K562 (cell line): ENCODE measurements around the gene EDDM13. TPM values are rescaled to one million over a fixed set of nuclear protein-coding genes. Genes with fewer than 3 reads are reported as not detected.
A peak's percentile ranks its signal among the peaks of the same experiment; 100 is the strongest.

Experiments
- CBFA2T2 ChIP-seq: fragments of 450-650 bp; conservative IDR thresholded peaks from 2 replicates; pipeline ENCODE4 v1.6.1; 2017; ENCODE audit warnings: mild to moderate bottlenecking
- EGR1 ChIP-seq: fragments of 450-650 bp; conservative IDR thresholded peaks from 2 replicates; pipeline ENCODE4 v1.6.1; 2017; ENCODE audit warnings: mild to moderate bottlenecking
- ELF2 ChIP-seq: fragments of 250-450 bp; sonication (Bioruptor Pico); IDR thresholded peaks from 2 replicates; pipeline ENCODE4 v1.5.0; 2021; ENCODE audit warnings: mild to moderate bottlenecking
- EP400 ChIP-seq: fragments of 450-650 bp; IDR thresholded peaks from 2 replicates; pipeline ENCODE4 v1.6.1; 2017; ENCODE audit warnings: antibody characterized with exemption, mild to moderate bottlenecking, moderate library complexity
- ETS2 ChIP-seq: IDR thresholded peaks from 2 replicates; pipeline ENCODE4 v1.6.1; 2016; ENCODE audit warnings: borderline replicate concordance, missing genetic modification characterization, mild to moderate bottlenecking, moderate library complexity, missing compliant biosample characterization; ENCODE audit not compliant: poor library complexity, severe bottlenecking
- GATAD2B ChIP-seq: fragments of 450-650 bp; IDR thresholded peaks from 2 replicates; pipeline ENCODE4 v1.6.1; 2017; ENCODE audit warnings: mild to moderate bottlenecking, borderline replicate concordance
- PYGO2 ChIP-seq: fragments of 450-650 bp; IDR thresholded peaks from 2 replicates; pipeline ENCODE4 v1.6.1; 2016; ENCODE audit warnings: mild to moderate bottlenecking, missing genetic modification characterization, moderate library complexity, missing compliant biosample characterization
- RBBP5 ChIP-seq: fragments of 200-600 bp; sonication (generic); IDR thresholded peaks from 2 replicates; pipeline ENCODE4 v1.6.1; 2012; ENCODE audit warnings: borderline replicate concordance, mild to moderate bottlenecking, low read length, control low read depth, inconsistent platforms; ENCODE audit not compliant: insufficient read depth, poor library complexity, severe bottlenecking
- RBFOX2 ChIP-seq: fragments of 200-400 bp; formaldehyde crosslinking; IDR thresholded peaks from 2 replicates; pipeline ENCODE4 v1.6.1; 2017; ENCODE audit warnings: low read depth, mild to moderate bottlenecking, low read length, moderate library complexity
- SIN3B ChIP-seq: fragments of 450-650 bp; IDR thresholded peaks from 2 replicates; pipeline ENCODE4 v1.6.1; 2017; ENCODE audit warnings: low read depth, mild to moderate bottlenecking, moderate library complexity
- TAF7 ChIP-seq: fragments of 450-650 bp; IDR thresholded peaks from 2 replicates; pipeline ENCODE4 v1.6.1; 2016; ENCODE audit warnings: missing genetic modification characterization, missing compliant biosample characterization
- TRIM28 ChIP-seq: fragments of 450-650 bp; IDR thresholded peaks from 2 replicates; pipeline ENCODE4 v1.6.1; 2017
- ZBTB11 ChIP-seq, 3 experiments: fragments of 200-800 bp in 1 of 3; fragments of 250-450 bp in 1 of 3; fragments of 450-650 bp in 1 of 3; sonication (Bioruptor Pico) in 1 of 3; sonication (Bioruptor generic) in 1 of 3; formaldehyde crosslinking in 1 of 3; IDR thresholded peaks; 2 replicates each; pipeline versions ENCODE4 v1.6.1 to v1.8.0; 2016 to 2022; ENCODE audit warnings: mild to moderate bottlenecking in 2 of 3, missing genetic modification characterization in 2 of 3, missing compliant biosample characterization in 1 of 3, moderate library complexity in 1 of 3
- ZBTB40 ChIP-seq, 2 experiments: fragments of 450-650 bp in 1 of 2; sonication (generic) in 1 of 2; formaldehyde crosslinking in 1 of 2; IDR thresholded peaks; 2 replicates each; pipeline versions ENCODE4 v1.7.1 to v1.9.0; 2016 to 2022; ENCODE audit warnings: inconsistent platforms in 1 of 2, mild to moderate bottlenecking in 1 of 2, missing genetic modification reagents in 1 of 2
- polyA plus RNA-seq, 8 experiments: library from polyadenylated mRNA; depleted of rRNA in 4 of 8; stranded (reverse) in 5 of 8; unstranded in 3 of 8; fragments of >200 nt; fragmentation: Nextera tagmentation in 2 of 8; fragmentation: Illumina TruSeq in 1 of 8; extraction: Ambion mirVana in 2 of 8; extraction: Trizol in 1 of 8; gene quantifications; 2 replicates each; pipeline versions ENCODE4 v1.2.1 to v1.2.3, GENCODE V29; 2011 to 2014; ENCODE audit warnings: inconsistent platforms in 1 of 8, missing spikeins in 1 of 8
- total RNA-seq, 7 experiments: library from RNA; depleted of rRNA in 6 of 7; stranded (reverse); fragments of >200 nt in 6 of 7; fragmentation: Illumina TruSeq in 2 of 7; extraction: Trizol in 2 of 7; gene quantifications; 2 replicates each; pipeline versions ENCODE4 v1.2.1 to v1.2.3, GENCODE V29; 2011 to 2021; ENCODE audit warnings: low replicate concordance in 1 of 7

The EDDM13 gene
- total and polyA plus RNA-seq, 9 of the 15 experiments (the other 6 are each of a cell fraction or from before 2014, with no cell fraction given) = 2.0 to 7.7 (median 4.1) TPM

GRCh38 chr19:56314381-56315076 is 42.0 kb downstream of the EDDM13 start, which contains the start of gene ZSCAN5A (continued):
- TF ChIP-seq GATAD2B (no peak), ETS2 (tag) (no peak), PYGO2 (tag) (peak; percentile 70; the same call in 1 of the 2 replicates), EP400 (peak; percentile 95), RBBP5 (peak; percentile 75), RBFOX2 (peak; percentile 96), EGR1 (peak; percentile 97), SIN3B (peak; percentile 78), TRIM28 (no peak), ELF2 (peak; percentile 92), ZBTB40 (IDR thresholded peaks at IDR 0.05) (peak; percentile 99), ZBTB40 (CRISPR knock-in tag; IDR thresholded peaks at IDR 0.05) (no peak), CBFA2T2 (no peak), TAF7 (tag) (0 out of 2 replicates have a peak, but pooled peaks have one; percentile 46), ZBTB11 (CRISPR knock-in tag; IDR thresholded peaks at IDR 0.05) (peak in 1 of 3 experiments; percentile 91; a peak in 2 of 6 replicates)
